ENCODE data around the gene PACSIN2. TPM values are rescaled to one million over a fixed set of nuclear protein-coding genes. Genes with fewer than 3 reads are reported as not detected.
"Not testable (repeated sequence)": the region's sequence is repeated elsewhere in the genome, so short reads cannot be mapped to it uniquely, and the experiment has no call there.

PACSIN2 gene
- total RNA-seq, 2 experiments from 2014 or later, result 35.0 to 35.9 TPM

DNA sequence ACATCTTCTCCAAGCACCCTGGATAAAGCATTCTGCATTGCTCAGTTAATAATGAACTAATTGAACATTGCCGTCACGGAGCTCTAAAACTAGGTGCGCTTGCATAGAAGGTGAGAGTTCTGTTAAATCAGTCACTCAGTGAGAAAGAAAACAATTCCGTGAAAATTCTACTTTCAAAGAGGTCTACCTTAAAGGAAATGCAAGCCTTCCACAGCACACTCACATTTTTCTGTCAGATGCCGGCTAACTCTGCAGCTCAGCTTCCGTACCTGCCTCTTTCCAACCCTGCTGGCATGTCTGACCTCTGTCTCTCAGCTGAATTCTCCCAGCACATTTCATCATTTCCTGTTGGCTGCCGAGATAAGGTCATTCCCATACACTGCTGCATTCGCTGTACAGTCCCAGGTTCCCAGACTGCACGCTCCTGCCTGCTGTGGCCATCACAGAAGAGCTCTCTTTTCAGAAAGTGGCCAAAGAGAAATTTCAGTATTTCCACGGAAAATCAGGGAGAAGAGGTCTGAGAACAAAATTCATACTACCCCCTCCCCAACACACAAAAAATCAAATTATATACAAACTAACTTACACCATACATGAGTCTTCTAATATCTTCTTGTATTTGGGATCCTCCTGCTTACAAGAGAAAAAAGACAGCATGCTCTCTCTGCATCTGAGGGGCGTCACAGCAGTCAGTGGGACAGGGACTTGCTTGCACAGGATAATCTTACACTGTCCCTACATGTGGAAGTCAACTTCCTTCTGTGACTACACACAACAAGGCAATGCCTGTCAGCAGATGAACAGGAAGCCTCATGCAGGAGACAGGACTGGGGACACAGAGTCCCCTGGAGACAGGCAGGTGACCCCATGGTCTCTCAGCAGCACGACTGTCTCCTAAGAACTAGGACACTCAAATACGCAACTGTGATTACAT, 55.1 kb downstream of the PACSIN2 start:
- POLR2A ChIA-PET, result no interaction called here
- DNase-seq, result no peak
- H3K4me1 Mint-ChIP-seq (ENCODE audit: low read depth), result peaks cover 60% of the 10 kb centered on the region
- H3K27me3 Mint-ChIP-seq, result no peaks in the 10 kb centered on the region
- CTCF ChIA-PET, result no interaction called here
- no peaks in the 10 kb centered on the region for H3K36me3 Mint-ChIP-seq
- no peak overlapping the region for H3K4me3 Mint-ChIP-seq
- H3K27ac Mint-ChIP-seq, result no peak overlapping the region
- intact Hi-C loops (cut with micrococcal nuclease), result no loop called here
- H3K9me3 Mint-ChIP-seq, result no peaks in the 10 kb centered on the region

DNA sequence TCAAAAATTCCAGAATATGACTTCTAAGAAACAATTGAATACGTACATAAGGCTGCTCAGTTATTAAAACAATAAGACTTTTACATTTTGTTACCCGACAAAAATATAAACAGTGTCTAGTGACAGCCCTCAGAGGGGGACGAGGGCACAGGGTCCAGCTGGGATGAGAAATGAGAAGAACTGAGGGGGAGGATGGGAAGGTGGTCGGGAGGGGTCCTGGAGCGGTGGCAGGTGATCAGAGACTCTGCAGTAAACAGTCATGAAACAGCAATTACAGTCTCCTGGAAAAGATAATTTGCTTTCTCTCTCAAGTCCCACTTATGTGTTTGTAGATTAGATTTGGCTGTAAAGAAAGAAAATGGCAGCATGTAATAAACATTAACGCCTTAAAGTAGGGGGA, 56.0 kb downstream of the PACSIN2 start:
- H3K27ac Mint-ChIP-seq, result no peak overlapping the region

DNA sequence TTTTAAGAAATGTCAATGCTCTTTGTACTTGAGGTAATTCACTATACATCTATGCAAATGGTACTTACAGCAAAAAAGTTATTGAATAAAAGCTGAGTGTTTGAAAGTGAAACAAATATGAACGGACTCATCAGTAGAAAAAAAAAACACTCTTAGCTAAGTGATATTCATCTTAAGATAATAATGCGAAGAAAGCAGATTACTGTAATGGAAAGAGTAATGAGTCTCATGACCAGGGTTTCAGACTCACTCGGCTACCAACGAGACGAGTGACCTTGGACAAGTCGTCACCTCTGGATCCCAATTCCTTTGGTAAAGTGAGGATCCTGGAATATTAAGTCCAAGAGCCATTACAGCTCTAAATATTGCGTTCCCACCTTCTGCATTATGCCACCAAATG, 57.0 kb downstream of the PACSIN2 start:
- ChIA-PET POLR2A (interaction anchor here (0.6 kb wide), 1 partner anchor 57 kb away, joined by 3 read pairs; no protein-coding TSS in a partner anchor), CTCF (no interaction called here)
- intact Hi-C loops (cut with micrococcal nuclease), result no loop called here
- Mint-ChIP-seq H3K27ac (no peak overlapping the region), H3K36me3 (no peaks in the 10 kb centered on the region), H3K4me1 (ENCODE audit: low read depth) (peaks cover 45% of the 10 kb centered on the region), H3K9me3 (no peaks in the 10 kb centered on the region), H3K4me3 (no peak overlapping the region), H3K27me3 (no peaks in the 10 kb centered on the region)
- DNase-seq, result no peak

More for the DNA sequence above, 56.0 kb downstream of the PACSIN2 start:
- H3K36me3 Mint-ChIP-seq, result no peaks in the 10 kb centered on the region
- DNase-seq, result no peak
- H3K4me1 Mint-ChIP-seq (ENCODE audit: low read depth), result peaks cover 54% of the 10 kb centered on the region
- H3K4me3 Mint-ChIP-seq, result no peak overlapping the region
- no peaks in the 10 kb centered on the region for H3K9me3 Mint-ChIP-seq
- H3K27me3 Mint-ChIP-seq, result no peaks in the 10 kb centered on the region
- intact Hi-C loops (cut with micrococcal nuclease), result no loop called here
- CTCF ChIA-PET, result no interaction called here
- POLR2A ChIA-PET, result no interaction called here

DNA sequence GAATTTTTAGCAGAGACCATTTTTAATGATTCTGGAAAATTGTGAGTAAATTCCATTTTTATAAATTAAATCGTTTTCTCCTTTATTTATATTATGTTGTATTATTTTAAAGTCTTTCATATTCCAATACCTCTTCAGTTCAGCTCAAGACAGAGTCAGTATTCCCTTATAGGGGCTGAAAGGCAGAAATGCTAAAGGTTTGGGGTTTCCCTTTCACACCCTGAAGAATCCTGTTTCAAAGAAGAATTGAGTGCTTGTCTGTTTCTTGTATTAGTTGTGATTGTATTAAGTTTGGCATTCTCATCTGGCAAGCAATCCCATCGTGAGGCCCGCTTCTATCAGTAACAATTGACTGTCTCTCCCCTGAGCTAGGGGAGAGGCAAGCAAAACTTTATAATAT, 57.4 kb downstream of the PACSIN2 start:
- Mint-ChIP-seq H3K9me3 (no peaks in the 10 kb centered on the region), H3K4me1 (ENCODE audit: low read depth) (peaks cover 45% of the 10 kb centered on the region), H3K27ac (no peak overlapping the region), H3K36me3 (no peaks in the 10 kb centered on the region), H3K27me3 (no peaks in the 10 kb centered on the region), H3K4me3 (no peak overlapping the region)
- ChIA-PET CTCF (no interaction called here), POLR2A (no interaction called here)
- DNase-seq, result no peak
- intact Hi-C loops (cut with micrococcal nuclease), result no loop called here

DNA sequence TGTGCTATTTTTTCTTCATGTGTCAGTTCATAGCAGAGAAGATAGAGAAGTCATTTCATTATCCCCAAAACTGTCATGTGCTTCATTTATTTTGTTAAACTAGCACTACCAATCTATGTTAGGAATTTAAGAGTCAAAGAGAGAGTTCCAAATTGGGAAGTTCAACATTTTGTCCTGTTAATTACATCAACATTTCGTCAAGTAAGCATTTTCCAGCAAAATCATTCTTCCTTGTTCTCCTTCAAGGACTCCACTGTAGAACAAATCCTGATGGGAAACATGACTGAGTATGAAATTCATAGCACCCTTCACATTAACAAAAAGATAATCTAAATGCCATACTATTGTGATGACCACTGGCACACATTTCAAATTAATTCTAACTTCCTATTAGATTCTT, 59.1 kb downstream of the PACSIN2 start:
- ChIA-PET POLR2A (no interaction called here), CTCF (no interaction called here)
- Mint-ChIP-seq H3K27me3 (no peaks in the 10 kb centered on the region), H3K36me3 (no peaks in the 10 kb centered on the region), H3K9me3 (no peaks in the 10 kb centered on the region), H3K4me1 (ENCODE audit: low read depth) (peaks cover 42% of the 10 kb centered on the region), H3K27ac (no peak overlapping the region), H3K4me3 (no peak overlapping the region)
- no peak for DNase-seq
- intact Hi-C loops (cut with micrococcal nuclease), result no loop called here

DNA sequence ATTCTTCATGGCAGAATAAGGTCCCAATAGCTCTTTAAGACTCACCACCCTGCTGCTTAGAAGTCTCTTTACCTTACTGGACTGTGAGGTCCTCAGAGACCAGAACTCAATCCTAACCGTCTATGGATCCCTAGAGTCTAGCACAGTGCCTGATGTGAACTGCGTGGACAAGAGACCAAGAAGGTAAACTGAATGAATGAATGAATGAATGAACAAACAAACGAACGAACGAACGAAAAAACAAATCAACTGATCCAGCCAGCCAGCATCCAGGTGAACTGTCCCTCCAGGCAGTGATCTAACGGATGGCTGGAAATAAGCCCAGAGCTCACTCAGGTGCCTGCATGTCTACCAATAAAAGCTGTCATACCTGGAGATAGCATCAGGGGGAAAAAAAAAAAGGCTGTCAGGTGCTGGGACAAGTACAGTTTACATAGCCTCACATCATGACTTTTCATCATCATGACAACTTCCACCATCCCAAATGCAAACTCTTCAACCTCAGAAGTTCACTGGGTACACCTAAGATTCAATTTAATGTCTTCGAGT, 59.8 kb downstream of the PACSIN2 start:
- H3K27ac Mint-ChIP-seq, result no peak overlapping the region
- no peak overlapping the region for H3K4me3 Mint-ChIP-seq
- H3K9me3 Mint-ChIP-seq, result no peaks in the 10 kb centered on the region
- H3K36me3 Mint-ChIP-seq, result no peaks in the 10 kb centered on the region
- peaks cover 35% of the 10 kb centered on the region for H3K4me1 Mint-ChIP-seq (ENCODE audit: low read depth)
- ChIA-PET CTCF (interaction anchor here (1.2 kb wide), 1 partner anchor 10 kb away, joined by 3 read pairs; no protein-coding TSS in a partner anchor), POLR2A (no interaction called here)
- no peak for DNase-seq
- no peaks in the 10 kb centered on the region for H3K27me3 Mint-ChIP-seq
- intact Hi-C loops (cut with micrococcal nuclease), result no loop called here

DNA sequence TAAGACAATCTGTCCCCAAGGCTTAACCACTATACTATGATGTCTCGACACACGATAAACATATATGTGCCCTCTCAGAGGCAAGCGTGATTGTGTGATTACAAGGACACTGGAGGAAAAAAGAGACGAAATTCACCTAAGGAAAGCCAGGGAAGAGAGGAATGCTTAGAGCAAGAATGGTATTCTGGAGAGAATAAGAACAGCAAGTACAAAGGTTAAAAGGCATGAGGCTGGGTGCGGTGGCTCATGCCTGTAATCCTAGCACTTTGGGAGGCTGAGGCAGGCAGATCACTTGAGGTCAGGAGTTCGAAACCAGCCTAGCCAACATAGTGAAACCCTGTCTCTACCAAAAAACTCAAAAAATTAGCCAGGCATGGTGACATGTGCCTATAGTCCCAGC, 61.2 kb downstream of the PACSIN2 start:
- CTCF ChIA-PET, result interaction anchor here (0.6 kb wide), 1 partner anchor 81 kb away, joined by 4 read pairs; no protein-coding TSS in a partner anchor
- intact Hi-C loops (cut with micrococcal nuclease); H3K27me3 Mint-ChIP-seq; H3K9me3 Mint-ChIP-seq; H3K27ac Mint-ChIP-seq; H3K4me3 Mint-ChIP-seq; DNase-seq; POLR2A ChIA-PET; H3K36me3 Mint-ChIP-seq: not testable (repeated sequence)
- H3K4me1 Mint-ChIP-seq (ENCODE audit: low read depth), result peaks cover 24% of the 10 kb centered on the region

DNA sequence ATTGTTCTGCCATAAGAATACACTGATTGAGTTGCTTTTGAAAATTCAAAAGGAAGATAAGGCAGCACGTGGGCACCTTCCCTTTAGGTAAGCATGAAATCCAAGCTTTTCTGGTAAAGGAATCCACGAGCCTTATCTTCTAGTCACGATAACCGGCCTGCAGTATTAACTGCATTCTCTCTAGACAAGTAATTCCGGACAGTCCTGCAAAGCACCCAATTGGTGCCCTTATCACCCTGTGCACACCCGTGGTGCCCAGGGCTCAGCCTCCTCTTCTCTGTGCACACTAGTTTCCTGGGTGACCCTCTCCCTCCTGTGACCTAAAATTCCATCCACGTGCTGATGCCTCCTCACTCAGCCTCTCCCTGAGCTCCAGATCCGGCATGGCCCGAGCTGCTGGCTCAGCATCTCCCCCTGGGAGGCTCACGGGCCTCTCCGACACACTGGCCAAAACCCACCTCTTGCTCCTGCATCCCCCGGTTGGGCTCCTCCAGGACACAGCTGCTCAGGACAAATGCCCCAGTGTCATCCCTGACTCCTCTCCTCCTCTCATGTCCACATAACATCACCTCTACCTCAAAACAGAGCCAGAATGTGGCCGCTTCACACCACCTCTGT, 63.7 kb downstream of the PACSIN2 start:
- ChIA-PET POLR2A (no interaction called here), CTCF (no interaction called here)
- no peak for DNase-seq
- Mint-ChIP-seq H3K36me3 (no peaks in the 10 kb centered on the region), H3K27ac (no peak overlapping the region), H3K4me3 (no peak overlapping the region), H3K9me3 (no peaks in the 10 kb centered on the region), H3K4me1 (ENCODE audit: low read depth) (peaks cover 32% of the 10 kb centered on the region), H3K27me3 (no peaks in the 10 kb centered on the region)
- intact Hi-C loops (cut with micrococcal nuclease), result no loop called here

DNA sequence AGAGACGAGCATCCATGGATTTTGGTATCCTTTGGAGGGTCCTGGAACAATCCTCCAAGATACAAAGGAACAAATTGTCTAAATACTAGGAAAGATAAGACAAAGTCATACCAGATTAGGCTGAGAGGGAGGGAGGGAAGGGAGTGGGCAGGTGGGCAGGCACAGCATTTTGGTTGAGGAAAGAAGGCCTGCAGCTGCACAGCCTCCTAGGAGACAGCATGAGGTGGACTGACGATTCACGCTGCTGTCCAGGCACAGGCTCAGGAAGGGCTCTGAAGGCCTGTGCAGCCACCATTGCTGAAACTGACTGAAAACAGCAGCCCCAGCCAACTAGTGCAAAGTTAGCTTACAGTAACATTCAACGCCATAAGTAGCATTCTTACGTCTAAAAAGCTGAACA, 64.7 kb downstream of the PACSIN2 start:
- CTCF ChIA-PET, result no interaction called here
- intact Hi-C loops (cut with micrococcal nuclease), result no loop called here
- peaks cover 41% of the 10 kb centered on the region for H3K4me1 Mint-ChIP-seq (ENCODE audit: low read depth)

DNA sequence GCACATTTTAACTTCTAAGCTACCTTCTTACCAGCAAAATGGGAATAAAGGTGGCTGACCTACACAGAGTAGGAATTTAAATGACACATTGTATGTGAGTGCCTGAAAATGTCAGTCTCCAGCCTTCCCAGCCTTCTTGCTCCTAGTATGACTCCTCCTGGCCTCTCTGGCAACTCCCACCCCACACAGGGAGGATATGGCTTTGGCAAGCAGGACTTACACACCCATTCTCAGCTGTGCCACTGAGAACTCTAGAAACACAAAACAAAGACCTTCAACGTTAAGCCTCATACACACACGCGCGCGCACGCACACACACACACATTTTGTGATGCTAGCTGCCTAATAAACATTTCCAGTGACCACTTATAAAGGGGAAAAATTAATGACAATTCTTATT, 65.8 kb downstream of the PACSIN2 start:
- H3K27ac Mint-ChIP-seq, result no peak overlapping the region
- no peak for DNase-seq
- POLR2A ChIA-PET, result no interaction called here
- H3K4me1 Mint-ChIP-seq (ENCODE audit: low read depth), result peaks cover 41% of the 10 kb centered on the region
- intact Hi-C loops (cut with micrococcal nuclease), result no loop called here
- CTCF ChIA-PET, result no interaction called here
- H3K9me3 Mint-ChIP-seq, result no peaks in the 10 kb centered on the region
- no peak overlapping the region for H3K4me3 Mint-ChIP-seq
- H3K36me3 Mint-ChIP-seq, result no peaks in the 10 kb centered on the region
- H3K27me3 Mint-ChIP-seq, result no peaks in the 10 kb centered on the region

More for the DNA sequence above, 64.7 kb downstream of the PACSIN2 start:
- DNase-seq, result no peak
- H3K36me3 Mint-ChIP-seq, result no peaks in the 10 kb centered on the region
- H3K27me3 Mint-ChIP-seq, result no peaks in the 10 kb centered on the region
- no peak overlapping the region for H3K27ac Mint-ChIP-seq
- H3K9me3 Mint-ChIP-seq, result no peaks in the 10 kb centered on the region
- POLR2A ChIA-PET, result no interaction called here
- H3K4me3 Mint-ChIP-seq, result no peak overlapping the region

DNA sequence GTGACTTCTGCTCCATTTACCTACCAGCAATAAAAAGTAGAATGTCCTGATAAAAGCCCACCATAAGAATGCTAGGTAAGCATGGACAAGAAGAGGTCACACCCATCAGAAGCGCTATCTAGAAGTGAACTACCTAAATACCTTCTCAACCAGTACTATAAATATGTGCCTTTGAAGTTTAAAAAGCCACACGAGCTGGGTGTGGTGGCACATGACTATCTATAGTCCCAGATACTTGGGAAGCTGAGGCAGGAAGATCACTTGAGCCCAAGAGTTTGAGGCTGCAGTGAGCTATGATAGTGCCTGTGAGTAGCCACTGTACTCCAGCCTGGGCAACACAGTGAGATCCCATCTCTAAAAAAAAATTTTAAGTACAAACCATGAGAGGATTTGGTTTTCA, 66.7 kb downstream of the PACSIN2 start:
- H3K4me1 Mint-ChIP-seq (ENCODE audit: low read depth), result peaks cover 41% of the 10 kb centered on the region
- no peaks in the 10 kb centered on the region for H3K27me3 Mint-ChIP-seq
- no peak overlapping the region for H3K4me3 Mint-ChIP-seq
- H3K36me3 Mint-ChIP-seq, result no peaks in the 10 kb centered on the region
- POLR2A ChIA-PET, result no interaction called here
- H3K27ac Mint-ChIP-seq, result no peak overlapping the region
- intact Hi-C loops (cut with micrococcal nuclease), result no loop called here
- no peak for DNase-seq
- CTCF ChIA-PET, result no interaction called here
- no peaks in the 10 kb centered on the region for H3K9me3 Mint-ChIP-seq

DNA sequence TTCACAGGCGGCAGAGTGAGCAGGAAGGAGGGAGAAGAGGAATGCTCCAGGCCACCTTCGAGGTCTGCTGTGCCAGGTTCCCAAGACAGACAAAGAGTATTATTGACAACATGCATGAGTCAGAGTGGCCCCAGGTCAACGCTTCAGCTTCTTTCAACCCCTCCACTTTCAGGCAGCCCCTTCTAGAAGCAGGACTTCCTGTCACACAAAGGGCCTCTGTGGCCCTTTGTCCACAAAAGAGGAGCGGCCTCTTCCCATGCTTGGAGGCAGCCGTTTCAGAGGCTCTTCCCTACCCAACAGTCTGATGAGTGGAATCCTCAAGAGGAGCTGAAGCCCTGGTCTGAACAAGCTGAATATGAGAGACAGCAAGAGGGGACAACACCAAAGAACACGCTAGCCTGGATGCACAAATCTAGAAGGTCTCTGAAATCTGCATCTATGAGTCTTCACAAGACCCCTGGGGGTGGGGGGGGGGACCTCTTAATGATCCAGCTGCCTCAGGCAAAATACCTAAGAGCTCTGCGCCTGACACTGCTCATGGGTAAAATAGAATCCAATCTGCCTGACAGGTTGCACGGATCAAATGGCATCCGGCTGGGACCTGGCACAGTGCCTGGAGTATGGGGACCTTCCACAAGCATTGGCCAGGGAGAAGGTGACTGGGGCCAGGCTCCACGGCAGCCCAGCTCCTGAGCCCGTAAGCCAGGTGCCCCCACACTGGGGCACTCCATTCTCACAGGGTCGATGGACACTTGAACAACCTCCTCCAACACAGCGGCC, 67.5 kb downstream of the PACSIN2 start:
- ChIA-PET CTCF (interaction anchor here (0.7 kb wide), 2 partner anchors 38 to 80 kb away, joined by 3 read pairs; no protein-coding TSS in a partner anchor), POLR2A (no interaction called here)
- Mint-ChIP-seq H3K9me3 (no peaks in the 10 kb centered on the region), H3K27me3 (no peaks in the 10 kb centered on the region), H3K27ac (no peak overlapping the region), H3K36me3 (peaks cover 1% of the 10 kb centered on the region), H3K4me3 (no peak overlapping the region), H3K4me1 (ENCODE audit: low read depth) (peaks cover 41% of the 10 kb centered on the region)
- DNase-seq, result no peak
- intact Hi-C loops (cut with micrococcal nuclease), result no loop called here

Measured in activated CD4-positive, alpha-beta memory T cell treated with anti-CD3 and anti-CD28 coated beads for 36 hours (primary cell).